ENCODE measurements around the gene CEP112.

- TF ChIP-seq CTCF (CRISPR knock-in tag; IDR thresholded peaks at IDR 0.05) (no peak), ONECUT2 (CRISPR knock-in tag; IDR thresholded peaks at IDR 0.05) (no peak), SNRNP70 (IDR thresholded peaks at IDR 0.05; ENCODE audit: low read depth, low read length) (no peak), FOXA1 (IDR thresholded peaks at IDR 0.05) (no peak), FOXA1 (CRISPR knock-in tag; IDR thresholded peaks at IDR 0.05) (no peak), YY1 (IDR thresholded peaks at IDR 0.05; ENCODE audit: insufficient read depth, insufficient replicate concordance, low read depth, low read length) (no peak), REST (IDR thresholded peaks at IDR 0.05; ENCODE audit: borderline replicate concordance in 1 of 2, low read depth in 1 of 2, low read length in 2 of 2) (no peak), FOXA3 (CRISPR knock-in tag; IDR thresholded peaks at IDR 0.05) (no peak), ATM (IDR thresholded peaks at IDR 0.05; ENCODE audit: borderline replicate concordance) (no peak), ZNF503 (CRISPR knock-in tag; IDR thresholded peaks at IDR 0.05) (no peak), ESRRA (CRISPR knock-in tag; IDR thresholded peaks at IDR 0.05; ENCODE audit: low read depth) (no peak)
Observed at GRCh38 chr17:66091445-66092080, 100.4 kb downstream of the CEP112 start.

Measured in HepG2 (cell line).